ENCODE measurements around the gene SLF1.

Gene SLF1

GRCh38 chr5:94660506-94660905 lies 42.0 kb downstream of the SLF1 start:
- no peak for TF ChIP-seq CTCF (conservative IDR thresholded peaks at IDR 0.05; ENCODE audit: low read depth, low read length)
- no peak for DNase-seq (ENCODE audit: low read depth)
- H3K4me3 ChIP-seq (ENCODE audit: low read depth, low read length), result no peak overlapping the region

DNA sequence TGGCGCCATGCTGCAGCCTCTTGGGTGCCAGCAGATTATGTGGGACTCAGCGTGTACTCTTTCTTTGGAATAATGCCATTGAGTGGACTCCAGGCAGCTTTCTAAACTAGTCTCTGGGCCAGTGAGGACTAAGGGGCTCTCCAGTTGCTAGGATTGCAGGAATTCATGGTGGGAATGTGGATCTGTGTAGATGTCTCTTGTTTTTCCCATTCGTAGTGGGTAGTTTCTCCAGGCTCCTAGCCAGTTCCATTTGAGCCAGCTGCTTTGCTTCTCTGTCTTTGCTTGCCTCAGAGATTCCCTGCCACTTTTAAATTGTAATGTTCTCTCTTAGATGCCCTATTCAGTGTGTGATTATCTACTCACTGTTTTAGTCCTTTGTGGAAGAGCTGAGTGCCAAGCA lies 42.6 kb downstream of the SLF1 start:
- H3K4me3 ChIP-seq (ENCODE audit: low read depth, low read length), result no peak overlapping the region
- TF ChIP-seq CTCF (conservative IDR thresholded peaks at IDR 0.05; ENCODE audit: low read depth, low read length), result no peak
- DNase-seq (ENCODE audit: low read depth), result no peak

DNA sequence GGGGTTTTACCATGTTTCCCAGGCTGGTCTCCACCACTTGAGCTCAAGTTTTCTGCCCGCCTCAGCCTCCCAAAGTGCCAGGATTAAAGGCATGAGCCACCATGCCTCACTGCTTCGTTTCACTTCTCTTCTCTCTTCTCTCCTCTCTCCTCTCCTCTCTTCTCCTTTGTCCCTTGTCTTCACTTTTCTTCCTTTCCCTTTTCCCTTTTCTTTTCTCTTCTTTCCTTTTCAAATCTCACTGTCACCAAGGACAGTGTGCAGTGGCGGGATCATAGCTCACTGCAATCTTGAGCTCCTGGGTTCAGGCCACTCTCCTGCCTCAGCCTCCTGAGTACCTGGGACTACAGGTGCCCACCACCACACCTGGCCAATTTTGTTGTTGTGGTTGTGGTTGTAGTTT lies 49.5 kb downstream of the SLF1 start:
- TF ChIP-seq CTCF (conservative IDR thresholded peaks at IDR 0.05; ENCODE audit: low read depth, low read length), result no peak
- no peak for DNase-seq (ENCODE audit: low read depth)
- H3K4me3 ChIP-seq (ENCODE audit: low read depth, low read length), result no peak overlapping the region

GRCh38 chr5:94670726-94671125 lies 52.3 kb downstream of the SLF1 start:
- peak; percentile 38 for DNase-seq (ENCODE audit: low read depth)
- no peak for TF ChIP-seq CTCF (conservative IDR thresholded peaks at IDR 0.05; ENCODE audit: low read depth, low read length)
- H3K4me3 ChIP-seq (ENCODE audit: low read depth, low read length), result no peak overlapping the region

DNA sequence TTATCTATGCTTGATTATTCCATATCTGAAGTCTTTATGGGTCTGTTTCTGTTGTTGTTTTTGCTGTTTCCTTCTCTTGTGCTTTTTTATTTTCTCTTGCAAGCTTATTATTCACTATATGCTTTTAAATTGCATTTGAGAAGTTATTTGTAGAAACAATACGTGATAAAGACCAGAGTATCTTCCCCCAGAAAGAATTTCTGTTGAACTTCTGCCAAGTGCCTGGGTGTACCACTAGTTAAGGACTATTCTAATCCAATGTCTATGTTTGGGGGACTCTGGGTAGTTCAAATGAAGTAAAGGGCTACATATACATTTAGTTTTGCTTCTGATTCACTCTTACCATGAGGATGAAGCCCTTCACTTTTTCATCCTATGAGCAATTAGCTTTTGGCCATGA lies 54.3 kb downstream of the SLF1 start:
- peak; percentile 56 for DNase-seq (ENCODE audit: low read depth)
- no peak overlapping the region for H3K4me3 ChIP-seq (ENCODE audit: low read depth, low read length)
- TF ChIP-seq CTCF (conservative IDR thresholded peaks at IDR 0.05; ENCODE audit: low read depth, low read length), result no peak

GRCh38 chr5:94674490-94675382 lies 56.3 kb downstream of the SLF1 start:
- no peak overlapping the region for H3K4me3 ChIP-seq (ENCODE audit: low read depth, low read length)
- TF ChIP-seq CTCF (conservative IDR thresholded peaks at IDR 0.05; ENCODE audit: low read depth, low read length), result no peak
- peak; percentile 31 for DNase-seq (ENCODE audit: low read depth)

Data from choroid plexus epithelial cell (primary cell).